Esophagus (tissue), 2 donors: ENCODE measurements around the gene GRAMD1A. TPM values are rescaled to one million over a fixed set of nuclear protein-coding genes. Genes with fewer than 3 reads are reported as not detected.

ENCODE experiments used
- H3K27ac ChIP-seq, 2 donors: one replicate each; pipeline ENCODE4 v1.5.1; 2013; ENCODE audit warnings: low read depth in 2 of 2, mild to moderate bottlenecking in 2 of 2, inconsistent platforms in 1 of 2, low read length in 1 of 2, moderate library complexity in 1 of 2
- H3K27me3 ChIP-seq, 2 donors: one replicate each; pipeline ENCODE4 v1.6.1; 2013; ENCODE audit warnings: low read length in 2 of 2, control low read depth in 1 of 2, mild to moderate bottlenecking in 1 of 2; ENCODE audit not compliant: insufficient read depth in 2 of 2, control insufficient read depth in 1 of 2
- H3K36me3 ChIP-seq, 2 donors: one replicate each; pipeline ENCODE4 v1.6.1; 2013; ENCODE audit warnings: low read length in 1 of 2; ENCODE audit not compliant: control insufficient read depth in 2 of 2, insufficient read depth in 2 of 2
- H3K4me1 ChIP-seq, 2 donors: one replicate each; pipeline ENCODE4 v1.6.1; 2013; ENCODE audit warnings: low read length in 1 of 2; ENCODE audit not compliant: control insufficient read depth in 2 of 2, insufficient read depth in 2 of 2
- H3K4me3 ChIP-seq, 2 donors: one replicate each; pipeline ENCODE4 v1.5.1; 2013; ENCODE audit warnings: low read length in 2 of 2, mild to moderate bottlenecking in 2 of 2, low read depth in 1 of 2, moderate library complexity in 1 of 2
- H3K9me3 ChIP-seq, 2 donors: one replicate each; pipeline ENCODE4 v1.6.1; 2013; ENCODE audit warnings: mild to moderate bottlenecking in 2 of 2, low read depth in 1 of 2, low read length in 1 of 2, moderate library complexity in 1 of 2; ENCODE audit not compliant: control insufficient read depth in 2 of 2, insufficient read depth in 1 of 2
- WGBS, 2 donors: extraction: QIAGEN DNeasy Blood & Tissue Kit; methylation state at CpG; one replicate each; pipeline ENCODE4 v1.1.7; 2013; 5-methylcytosine and 5-hydroxymethylcytosine counted together
- polyA plus RNA-seq, 2 donors: library from polyadenylated mRNA; stranded (reverse); fragments of 200-250 nt; gene quantifications; one replicate each; pipeline ENCODE4 v1.2.3, GENCODE V29; 2013
- donor health status: healthy with polysubstance abuse.
- donor health status: Bipolar disorder and iron deficiency.

The GRAMD1A gene
- 10 to 100 TPM; 11.7 to 14.0 TPM for polyA plus RNA-seq

DNA sequence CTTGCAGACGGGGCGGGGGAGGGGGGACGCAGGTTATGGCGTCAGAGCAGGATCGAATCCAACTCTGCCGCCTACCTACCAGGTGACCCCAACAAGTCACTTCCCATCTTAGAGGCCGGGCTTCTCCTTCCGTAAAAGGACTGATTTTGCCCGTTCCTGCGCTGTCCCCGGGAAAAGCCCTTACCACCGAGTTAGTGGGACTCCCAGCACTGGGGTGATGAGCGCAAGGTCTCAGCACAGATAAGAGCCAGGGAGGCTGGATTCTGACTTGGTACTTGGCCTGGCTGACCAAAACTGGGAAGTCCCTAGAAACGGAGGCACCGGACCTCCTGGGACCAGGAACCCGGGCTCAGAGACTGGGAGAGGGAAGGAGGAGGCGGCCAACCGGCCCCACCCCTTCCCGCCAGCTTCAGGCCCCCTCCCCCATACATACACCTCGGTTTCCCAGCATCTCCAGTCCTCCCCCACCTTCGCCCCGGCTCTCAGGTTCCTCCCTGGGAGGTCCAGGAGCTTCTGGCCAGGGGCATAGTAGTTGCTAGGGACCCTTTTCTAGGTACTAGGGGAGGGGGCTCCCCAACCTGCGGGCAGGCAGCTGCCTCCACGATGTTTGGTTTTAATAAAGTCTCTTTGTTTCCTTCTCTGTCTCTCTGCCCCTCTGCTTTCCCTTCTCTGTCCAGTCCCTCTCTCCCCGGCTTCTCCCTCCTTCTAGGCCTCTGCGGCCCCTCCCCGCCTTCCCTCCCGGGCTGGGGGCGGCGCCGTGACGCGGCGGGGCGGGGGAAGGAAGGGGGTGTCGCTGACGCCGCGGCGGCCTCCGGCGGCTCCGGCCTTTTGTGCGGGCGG lies at the start of gene GRAMD1A:
GRAMD1A (plus strand) TSS at position 826 of the 840 bp plus-strand sequence. CDS start 156 bp downstream, outside the sequence.
- WGBS, 2 donors, result 2% methylated on average over 30 to 45 of the region's 45 CpGs
- Histone ChIP-seq H3K4me1 (peaks cover 0 to 17% of the 10 kb centered on the region in 2 donors), H3K27me3 (no peaks in the 10 kb centered on the region)

GRCh38 chr19:34953092-34953491 lies 47.0 kb upstream of the GRAMD1A start:
- no peaks in the 10 kb centered on the region for H3K4me1 ChIP-seq
- peaks cover 2 to 7% of the 10 kb centered on the region in 2 donors for H3K36me3 ChIP-seq
- H3K9me3 ChIP-seq, result peaks cover 15 to 16% of the 10 kb centered on the region in 2 donors
- H3K27ac ChIP-seq, result no peak overlapping the region
- no peaks in the 10 kb centered on the region for H3K27me3 ChIP-seq
- no peak overlapping the region for H3K4me3 ChIP-seq

More for the DNA sequence above, at the start of gene GRAMD1A:
- Histone ChIP-seq H3K9me3 (no peaks in the 10 kb centered on the region), H3K27ac (peak within 1 kb of the TSS; percentile 94 to 95), H3K36me3 (no peaks in the 10 kb centered on the region), H3K4me3 (peak within 1 kb of the TSS; percentile 57 to 65)

DNA sequence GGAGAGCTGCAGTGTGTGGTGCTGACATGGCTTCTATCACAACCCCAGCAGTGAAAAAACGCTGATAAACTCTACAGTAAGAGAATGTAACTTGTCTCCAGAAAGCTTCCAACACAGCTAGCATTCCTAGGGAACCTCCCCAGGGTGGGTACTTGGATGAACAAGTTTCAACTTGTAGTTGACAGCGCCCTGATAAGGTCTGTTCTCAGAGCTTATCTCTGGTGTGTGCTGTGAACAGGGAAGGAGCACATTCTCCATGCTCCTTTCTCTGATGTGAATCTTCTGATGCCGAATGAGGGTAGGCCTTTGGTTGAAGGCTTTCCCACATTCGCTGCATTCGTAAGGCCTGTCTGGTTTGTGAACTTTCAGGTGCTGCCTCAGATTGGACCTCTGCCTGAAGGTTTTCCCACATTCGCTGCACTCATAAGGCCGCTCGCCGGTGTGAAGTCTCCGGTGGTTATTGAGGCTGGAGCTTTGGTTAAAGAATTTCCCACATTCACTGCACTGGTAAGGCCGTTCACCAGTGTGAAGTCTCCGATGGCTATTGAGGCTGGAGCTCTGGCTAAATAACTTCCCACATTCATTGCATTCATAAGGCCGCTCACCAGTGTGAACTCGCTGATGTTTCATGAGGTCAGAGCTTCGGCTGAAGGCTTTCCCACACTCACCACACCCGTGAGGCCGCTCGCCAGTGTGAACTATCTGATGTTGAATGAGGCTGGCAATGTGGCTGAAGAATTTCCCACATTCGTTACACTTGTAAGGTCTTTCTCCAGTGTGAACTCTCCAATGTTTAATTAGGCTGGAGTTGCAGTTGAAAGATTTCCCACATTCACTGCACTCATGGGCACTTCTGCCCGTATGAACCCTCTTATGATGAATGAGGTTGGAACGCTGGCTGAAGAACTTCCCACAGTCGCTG lies 42.0 kb upstream of the GRAMD1A start:
- Histone ChIP-seq H3K4me3 (no peak overlapping the region), H3K27ac (no peak overlapping the region), H3K27me3 (no peaks in the 10 kb centered on the region), H3K4me1 (peaks cover 0 to 6% of the 10 kb centered on the region in 2 donors), H3K9me3 (peaks cover 29 to 49% of the 10 kb centered on the region in 2 donors), H3K36me3 (peaks cover 25 to 30% of the 10 kb centered on the region in 2 donors)
- 93 to 96% methylated on average over 22 of the region's 22 CpGs for WGBS, 2 donors

GRCh38 chr19:34959021-34959420 lies 41.1 kb upstream of the GRAMD1A start:
- H3K9me3 ChIP-seq, result peaks cover 29 to 49% of the 10 kb centered on the region in 2 donors
- peaks cover 25 to 30% of the 10 kb centered on the region in 2 donors for H3K36me3 ChIP-seq
- peaks cover 0 to 10% of the 10 kb centered on the region in 2 donors for H3K4me1 ChIP-seq
- H3K4me3 ChIP-seq, result no peak overlapping the region
- WGBS, 2 donors, result 84 to 92% methylated on average over 7 of the region's 7 CpGs
- no peak overlapping the region for H3K27ac ChIP-seq
- no peaks in the 10 kb centered on the region for H3K27me3 ChIP-seq

- Histone ChIP-seq H3K9me3 (peaks cover 29 to 49% of the 10 kb centered on the region in 2 donors), H3K27me3 (no peaks in the 10 kb centered on the region), H3K36me3 (peaks cover 25 to 30% of the 10 kb centered on the region in 2 donors), H3K4me1 (peaks cover 0 to 10% of the 10 kb centered on the region in 2 donors), H3K27ac (no peak overlapping the region), H3K4me3 (no peak overlapping the region)
- 93 to 97% methylated on average over 8 of the region's 8 CpGs for WGBS, 2 donors
Observed at GRCh38 chr19:34960103-34960805, 39.9 kb upstream of the GRAMD1A start.

DNA sequence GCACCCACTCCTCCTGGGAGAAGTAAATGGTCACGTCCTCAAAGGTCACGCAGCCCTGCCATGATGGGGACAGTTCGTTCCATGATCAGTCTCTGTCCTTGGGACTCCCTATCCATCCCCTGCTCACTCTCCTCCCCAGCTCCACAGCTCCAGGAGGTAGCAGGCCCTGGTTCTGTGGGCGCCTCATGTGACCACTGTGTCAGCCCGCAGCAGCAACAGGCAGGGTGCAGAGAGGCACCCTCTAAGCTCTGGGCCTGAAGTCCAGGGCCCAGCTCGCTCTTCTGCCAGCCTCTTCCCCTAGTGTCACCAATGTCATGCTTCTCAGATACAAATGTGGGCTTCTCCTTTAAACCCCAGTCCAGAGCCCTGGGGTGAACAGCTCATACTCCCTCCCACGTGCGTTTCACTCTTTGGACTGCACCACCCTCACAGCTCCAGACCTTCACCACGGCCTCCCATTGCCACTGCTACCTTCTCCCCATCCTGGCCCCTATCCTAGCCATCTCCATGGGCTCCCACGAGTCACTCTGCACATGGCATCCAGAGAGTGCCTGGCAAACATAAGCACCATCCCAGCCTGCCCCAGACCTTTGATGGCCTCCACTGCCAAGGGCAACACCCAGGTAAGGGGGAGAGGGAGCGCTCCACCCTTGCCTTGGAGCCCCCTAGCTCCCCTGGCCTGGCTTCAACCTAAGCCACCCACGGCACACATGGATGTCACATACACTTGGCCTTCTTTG lies 39.0 kb upstream of the GRAMD1A start:
- WGBS, 2 donors, result 96 to 97% methylated on average over 12 of the region's 12 CpGs
- H3K36me3 ChIP-seq, result peaks cover 25 to 30% of the 10 kb centered on the region in 2 donors
- H3K27ac ChIP-seq, result no peak overlapping the region
- H3K4me1 ChIP-seq, result peaks cover 0 to 10% of the 10 kb centered on the region in 2 donors
- no peak overlapping the region for H3K4me3 ChIP-seq
- H3K9me3 ChIP-seq, result peaks cover 29 to 49% of the 10 kb centered on the region in 2 donors
- H3K27me3 ChIP-seq, result no peaks in the 10 kb centered on the region

DNA sequence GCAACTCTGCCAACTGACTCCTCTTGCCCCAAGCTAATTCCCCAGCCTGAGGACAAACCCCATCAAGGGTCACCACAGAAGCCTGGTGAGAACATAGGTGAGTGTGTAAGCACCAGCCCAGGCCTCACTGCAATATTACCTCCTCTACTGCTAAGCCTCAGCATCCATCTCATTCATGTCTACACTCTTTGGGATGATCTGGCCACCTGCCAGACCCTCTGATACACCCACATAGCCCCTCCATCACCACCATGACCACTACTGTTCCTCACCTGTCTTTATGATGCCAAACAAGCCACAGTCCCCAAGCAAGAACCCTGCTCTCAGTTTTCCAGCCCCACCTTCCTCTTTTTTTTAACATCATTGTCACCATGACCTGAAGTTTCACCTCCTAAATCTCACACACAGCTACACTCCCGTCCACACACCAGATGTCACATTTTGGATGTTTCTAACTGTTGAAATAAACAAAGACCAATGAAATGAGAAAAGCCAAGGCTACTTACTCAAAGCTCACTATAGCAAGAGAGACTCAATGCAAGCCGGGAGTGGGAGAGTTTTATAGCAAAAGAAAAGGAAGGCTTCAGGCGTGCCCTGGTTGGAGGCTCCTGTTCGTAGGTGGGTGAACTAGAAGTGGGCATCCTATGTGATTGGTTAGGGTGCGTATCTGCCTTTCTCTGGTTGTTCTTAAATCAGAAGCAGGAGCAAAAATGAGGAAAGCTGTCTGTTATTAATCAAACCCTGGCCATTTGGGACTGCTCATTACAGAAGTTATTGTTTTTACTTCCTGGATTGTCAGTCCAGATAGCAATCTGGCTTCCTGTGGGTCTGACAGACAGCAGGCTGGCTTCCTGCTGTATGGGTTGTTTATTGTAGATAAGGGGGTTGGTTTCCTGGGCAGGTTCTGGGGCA lies 38.1 kb upstream of the GRAMD1A start:
- H3K4me1 ChIP-seq, result peaks cover 0 to 10% of the 10 kb centered on the region in 2 donors
- peaks cover 25 to 30% of the 10 kb centered on the region in 2 donors for H3K36me3 ChIP-seq
- H3K27me3 ChIP-seq, result no peaks in the 10 kb centered on the region
- H3K4me3 ChIP-seq, result peak overlapping the region in 1 of 2 donors; percentile 6
- WGBS, 2 donors, result 76 to 78% methylated on average over 5 of the region's 5 CpGs
- H3K9me3 ChIP-seq, result peaks cover 26 to 44% of the 10 kb centered on the region in 2 donors
- H3K27ac ChIP-seq, result no peak overlapping the region
